K562 (cell line): ENCODE results near the gene KCND3.

ENCODE experiments used
- ATF2 ChIP-seq: sonication (generic); formaldehyde crosslinking; IDR thresholded peaks from 2 replicates; pipeline ENCODE4 v1.8.1; 2022; ENCODE audit warnings: missing genetic modification reagents
- BHLHE40 ChIP-seq: IDR thresholded peaks from 2 replicates; pipeline ENCODE4 v1.6.1; 2011; ENCODE audit warnings: low read length, improper control_type of control experiment
- CBX8 ChIP-seq: fragments of 200-600 bp; sonication (generic); IDR thresholded peaks from 2 replicates; pipeline ENCODE4 v1.6.1; 2012; ENCODE audit warnings: borderline replicate concordance, mixed run types, low read depth, mild to moderate bottlenecking, moderate library complexity, mixed read lengths, low read length, control low read depth, inconsistent platforms; ENCODE audit not compliant: poor library complexity, severe bottlenecking; ENCODE audit errors: extremely low read depth
- EGR1 ChIP-seq: fragments of 450-650 bp; conservative IDR thresholded peaks from 2 replicates; pipeline ENCODE4 v1.6.1; 2017; ENCODE audit warnings: mild to moderate bottlenecking
- FOXK2 ChIP-seq, 2 experiments: fragments of 450-650 bp; IDR thresholded peaks in 1 of 2; conservative IDR thresholded peaks in 1 of 2; 2 replicates each; pipeline ENCODE4 v1.6.1; 2016; ENCODE audit warnings: low read depth in 2 of 2, mild to moderate bottlenecking in 1 of 2
- REST ChIP-seq, 2 experiments: fragments of 450-650 bp; formaldehyde crosslinking in 1 of 2; IDR thresholded peaks; 2 replicates each; pipeline versions ENCODE4 v1.4.0 to v1.6.1; 2014 to 2020; ENCODE audit warnings: mild to moderate bottlenecking in 2 of 2, borderline replicate concordance in 1 of 2, low read depth in 1 of 2
- SP1 ChIP-seq: sonication (generic); formaldehyde crosslinking; IDR thresholded peaks from 2 replicates; pipeline ENCODE4 v1.8.1; 2022; ENCODE audit warnings: mild to moderate bottlenecking, missing genetic modification reagents
- ZNF280B ChIP-seq: fragments of 250-450 bp; sonication (Bioruptor Pico); IDR thresholded peaks from 2 replicates; pipeline ENCODE4 v1.5.1; 2021; ENCODE audit warnings: mild to moderate bottlenecking
- ZNF431 ChIP-seq: sonication (generic); formaldehyde crosslinking; IDR thresholded peaks from 2 replicates; pipeline ENCODE4 v1.8.0; 2022; ENCODE audit warnings: mild to moderate bottlenecking, missing genetic modification reagents
- ZSCAN32 ChIP-seq: fragments of 450-650 bp; formaldehyde crosslinking; IDR thresholded peaks from 2 replicates; pipeline ENCODE4 v1.4.0; 2020; ENCODE audit warnings: mild to moderate bottlenecking, moderate library complexity
- TF ChIP-seq, protein P1 (sequence below): fragments of 450-650 bp; IDR thresholded peaks from 2 replicates; pipeline ENCODE4 v1.7.0; 2016; ENCODE audit warnings: borderline replicate concordance
- TF ChIP-seq, protein P2 (sequence below), 3 experiments: IDR thresholded peaks in 2 of 3; conservative IDR thresholded peaks in 1 of 3; 2 replicates each; pipeline ENCODE4 v1.5.1; 2011 to 2012; ENCODE audit warnings: low read length in 3 of 3, mild to moderate bottlenecking in 3 of 3, control low read depth in 2 of 3, improper control_type of control experiment in 1 of 3, inconsistent platforms in 1 of 3, low read depth in 1 of 3, mixed read lengths in 1 of 3, moderate library complexity in 1 of 3; ENCODE audit not compliant: insufficient read depth in 2 of 3
- TF ChIP-seq, protein P3 (sequence below): sonication (generic); formaldehyde crosslinking; IDR thresholded peaks from 2 replicates; pipeline ENCODE4 v1.8.1; 2023; ENCODE audit warnings: mild to moderate bottlenecking, missing genetic modification reagents, moderate library complexity

- TF ChIP-seq SP1 (CRISPR knock-in tag) (no peak), ZNF280B (no peak), ATF2 (CRISPR knock-in tag) (no peak), EGR1 (no peak), REST (IDR thresholded peaks at IDR 0.05; ENCODE audit: borderline replicate concordance) (no peak), REST (CRISPR knock-in tag; IDR thresholded peaks at IDR 0.05; ENCODE audit: low read depth) (no peak), ZNF431 (no peak), ZSCAN32 (CRISPR knock-in tag) (no peak), FOXK2 (conservative IDR thresholded peaks at IDR 0.05 in 1 of 2, IDR thresholded peaks at IDR 0.05 in 1 of 2; ENCODE audit: low read depth in 2 of 2) (no peak), BHLHE40 (no peak), CBX8 (no peak)
- TF ChIP-seq, protein P1, sequence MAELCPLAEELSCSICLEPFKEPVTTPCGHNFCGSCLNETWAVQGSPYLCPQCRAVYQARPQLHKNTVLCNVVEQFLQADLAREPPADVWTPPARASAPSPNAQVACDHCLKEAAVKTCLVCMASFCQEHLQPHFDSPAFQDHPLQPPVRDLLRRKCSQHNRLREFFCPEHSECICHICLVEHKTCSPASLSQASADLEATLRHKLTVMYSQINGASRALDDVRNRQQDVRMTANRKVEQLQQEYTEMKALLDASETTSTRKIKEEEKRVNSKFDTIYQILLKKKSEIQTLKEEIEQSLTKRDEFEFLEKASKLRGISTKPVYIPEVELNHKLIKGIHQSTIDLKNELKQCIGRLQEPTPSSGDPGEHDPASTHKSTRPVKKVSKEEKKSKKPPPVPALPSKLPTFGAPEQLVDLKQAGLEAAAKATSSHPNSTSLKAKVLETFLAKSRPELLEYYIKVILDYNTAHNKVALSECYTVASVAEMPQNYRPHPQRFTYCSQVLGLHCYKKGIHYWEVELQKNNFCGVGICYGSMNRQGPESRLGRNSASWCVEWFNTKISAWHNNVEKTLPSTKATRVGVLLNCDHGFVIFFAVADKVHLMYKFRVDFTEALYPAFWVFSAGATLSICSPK, result no peak
- TF ChIP-seq, protein P2, sequence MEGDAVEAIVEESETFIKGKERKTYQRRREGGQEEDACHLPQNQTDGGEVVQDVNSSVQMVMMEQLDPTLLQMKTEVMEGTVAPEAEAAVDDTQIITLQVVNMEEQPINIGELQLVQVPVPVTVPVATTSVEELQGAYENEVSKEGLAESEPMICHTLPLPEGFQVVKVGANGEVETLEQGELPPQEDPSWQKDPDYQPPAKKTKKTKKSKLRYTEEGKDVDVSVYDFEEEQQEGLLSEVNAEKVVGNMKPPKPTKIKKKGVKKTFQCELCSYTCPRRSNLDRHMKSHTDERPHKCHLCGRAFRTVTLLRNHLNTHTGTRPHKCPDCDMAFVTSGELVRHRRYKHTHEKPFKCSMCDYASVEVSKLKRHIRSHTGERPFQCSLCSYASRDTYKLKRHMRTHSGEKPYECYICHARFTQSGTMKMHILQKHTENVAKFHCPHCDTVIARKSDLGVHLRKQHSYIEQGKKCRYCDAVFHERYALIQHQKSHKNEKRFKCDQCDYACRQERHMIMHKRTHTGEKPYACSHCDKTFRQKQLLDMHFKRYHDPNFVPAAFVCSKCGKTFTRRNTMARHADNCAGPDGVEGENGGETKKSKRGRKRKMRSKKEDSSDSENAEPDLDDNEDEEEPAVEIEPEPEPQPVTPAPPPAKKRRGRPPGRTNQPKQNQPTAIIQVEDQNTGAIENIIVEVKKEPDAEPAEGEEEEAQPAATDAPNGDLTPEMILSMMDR (IDR thresholded peaks at IDR 0.05 in 2 of 3, conservative IDR thresholded peaks at IDR 0.05 in 1 of 3; ENCODE audit: insufficient read depth in 2 of 3, low read depth in 1 of 3, low read length in 3 of 3), result no peak
- TF ChIP-seq, protein P3, sequence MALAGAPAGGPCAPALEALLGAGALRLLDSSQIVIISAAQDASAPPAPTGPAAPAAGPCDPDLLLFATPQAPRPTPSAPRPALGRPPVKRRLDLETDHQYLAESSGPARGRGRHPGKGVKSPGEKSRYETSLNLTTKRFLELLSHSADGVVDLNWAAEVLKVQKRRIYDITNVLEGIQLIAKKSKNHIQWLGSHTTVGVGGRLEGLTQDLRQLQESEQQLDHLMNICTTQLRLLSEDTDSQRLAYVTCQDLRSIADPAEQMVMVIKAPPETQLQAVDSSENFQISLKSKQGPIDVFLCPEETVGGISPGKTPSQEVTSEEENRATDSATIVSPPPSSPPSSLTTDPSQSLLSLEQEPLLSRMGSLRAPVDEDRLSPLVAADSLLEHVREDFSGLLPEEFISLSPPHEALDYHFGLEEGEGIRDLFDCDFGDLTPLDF, result no peak
Measured at GRCh38 chr1:111887385-111887784, 102.1 kb downstream of the KCND3 start.
